ENCODE data around the gene TRABD2A. TPM values are rescaled to one million over a fixed set of nuclear protein-coding genes. Genes with fewer than 3 reads are reported as not detected.
A peak's percentile ranks its signal among the peaks of the same experiment; 100 is the strongest.

TRABD2A gene
- total and polyA plus RNA-seq, 2 of the 13 experiments (the other 11 are each of a cell fraction or from before 2014, with no cell fraction given), result 0.15 TPM; not detected in 1

GRCh38 chr2:84925724-84926376 lies 45.0 kb upstream of the TRABD2A start (continued):
- TF ChIP-seq MZF1 (CRISPR knock-in tag; IDR thresholded peaks at IDR 0.05; ENCODE audit: borderline replicate concordance) (peak; percentile 25; the same call in 1 of the 2 replicates), ZNF567 (CRISPR knock-in tag; IDR thresholded peaks at IDR 0.05; ENCODE audit: borderline replicate concordance) (peak; percentile 98; the same call in 1 of the 2 replicates), FOXP4 (CRISPR knock-in tag; IDR thresholded peaks at IDR 0.05) (peak; percentile 83), ZNF550 (CRISPR knock-in tag; IDR thresholded peaks at IDR 0.05; ENCODE audit: borderline replicate concordance) (0 out of 2 replicates have a peak, but pooled peaks have one; percentile 47), ATF1 (CRISPR knock-in tag; IDR thresholded peaks at IDR 0.05) (no peak), ZNF672 (CRISPR knock-in tag; IDR thresholded peaks at IDR 0.05) (no peak), KLF13 (CRISPR knock-in tag; IDR thresholded peaks at IDR 0.05) (no peak; the same call in 1 of the 2 replicates), ZNF224 (CRISPR knock-in tag; IDR thresholded peaks at IDR 0.05) (peak; percentile 95), TBL1XR1 (IDR thresholded peaks at IDR 0.05; ENCODE audit: borderline replicate concordance, low read length, partially characterized antibody) (peak; percentile 75), FOXP1 (IDR thresholded peaks at IDR 0.05) (no peak), FOXP1 (CRISPR knock-in tag; IDR thresholded peaks at IDR 0.05) (no peak), ZBTB40 (IDR thresholded peaks at IDR 0.05) (no peak), ZBTB40 (CRISPR knock-in tag; IDR thresholded peaks at IDR 0.05) (peak; percentile 62; the same call in 1 of the 2 replicates), ZNF24 (IDR thresholded peaks at IDR 0.05) (peak; percentile 84), ZNF451 (CRISPR knock-in tag; IDR thresholded peaks at IDR 0.05) (peak; percentile 82; the same call in 1 of the 2 replicates), POLR2G (IDR thresholded peaks at IDR 0.05; ENCODE audit: low read depth, low read length) (0 out of 2 replicates have a peak, but pooled peaks have one; percentile 32), ZKSCAN5 (CRISPR knock-in tag; IDR thresholded peaks at IDR 0.05) (peak; percentile 90), ZNF431 (CRISPR knock-in tag; IDR thresholded peaks at IDR 0.05; ENCODE audit: borderline replicate concordance, low read depth) (peak; percentile 85; the same call in 1 of the 2 replicates), CAMTA2 (CRISPR knock-in tag; IDR thresholded peaks at IDR 0.05; ENCODE audit: borderline replicate concordance) (no peak), ZNF883 (CRISPR knock-in tag; IDR thresholded peaks at IDR 0.05; ENCODE audit: not compliant biosample characterization) (peak; percentile 64)
